Right atrium auricular region (tissue), 2 donors: ENCODE data around the gene FHAD1. TPM values are rescaled to one million over a fixed set of nuclear protein-coding genes. Genes with fewer than 3 reads are reported as not detected.
"Not testable (repeated sequence)": the region's sequence is repeated elsewhere in the genome, so short reads cannot be mapped to it uniquely, and the experiment has no call there.

ENCODE experiments used
- DNase-seq: peaks from one replicate; pipeline ENCODE4 v3.0.0-alpha.2; 2019; ENCODE audit warnings: low spot score
- H3K27ac ChIP-seq, 2 donors: fragments of 200-600 bp; sonication (generic); 1 replicate in 1 of 2; 2 replicates in 1 of 2; pipeline ENCODE4 v1.5.1; 2016 to 2019
- H3K27me3 ChIP-seq, 2 donors: fragments of 200-600 bp; sonication (generic); one replicate each; pipeline versions ENCODE4 v1.5.1 to v1.6.0; 2017 to 2019
- H3K36me3 ChIP-seq: fragments of 200-600 bp; sonication (generic); one replicate; pipeline ENCODE4 v1.5.1; 2016
- H3K4me1 ChIP-seq, 2 donors: fragments of 200-600 bp; sonication (generic); one replicate each; pipeline versions ENCODE4 v1.5.1 to v1.6.0; 2017 to 2019
- H3K4me3 ChIP-seq, 2 donors: fragments of 200-600 bp; sonication (generic); 1 replicate in 1 of 2; 2 replicates in 1 of 2; pipeline ENCODE4 v1.5.1; 2017 to 2019; ENCODE audit warnings: mild to moderate bottlenecking in 1 of 2, moderate library complexity in 1 of 2
- H3K9me3 ChIP-seq, 2 donors: fragments of 200-600 bp; sonication (generic); one replicate each; pipeline ENCODE4 v1.5.1; 2019
- total RNA-seq, 2 donors: library from RNA; depleted of rRNA; stranded (reverse); fragments of >200 nt; gene quantifications; one replicate each; pipeline ENCODE4 v1.1.0, GENCODE V29; 2016
- TF ChIP-seq, protein P1 (sequence below), 2 donors: fragments of 200-600 bp; sonication (generic); IDR thresholded peaks; one replicate each; pipeline ENCODE4 v1.5.1; 2019; ENCODE audit warnings: antibody characterized with exemption in 2 of 2

The FHAD1 gene
- total RNA-seq, 2 donors from 2014 or later: not detected

DNA sequence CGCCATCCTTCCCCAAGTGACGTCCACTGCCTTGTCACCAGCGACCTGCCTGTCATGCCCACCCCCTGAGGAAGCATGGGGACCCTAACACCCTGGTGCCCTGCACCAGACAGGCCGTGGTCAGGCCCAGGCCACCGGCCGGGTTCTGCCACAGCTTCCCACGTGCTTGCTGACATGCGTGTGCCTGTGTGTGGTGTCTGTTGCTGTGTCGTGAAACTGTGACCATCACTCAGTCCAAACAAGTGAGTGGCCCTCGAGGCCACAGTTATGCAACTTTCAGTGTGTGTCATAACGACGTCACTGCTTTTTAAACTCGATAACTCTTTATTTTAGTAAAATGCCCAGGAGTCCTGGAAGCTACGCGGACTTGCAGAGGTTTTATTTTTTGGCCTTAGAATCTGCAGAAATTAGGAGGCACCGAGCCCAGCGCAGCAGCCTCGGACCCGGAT is 182.7 kb downstream of the FHAD1 start:
- peaks cover 7% of the 10 kb centered on the region for H3K36me3 ChIP-seq
- no peaks in the 10 kb centered on the region for H3K27me3 ChIP-seq
- no peak for DNase-seq
- H3K4me1 ChIP-seq: peaks cover 0 to 11% of the 10 kb centered on the region in 2 donors
- H3K9me3 ChIP-seq: no peaks in the 10 kb centered on the region
- H3K27ac ChIP-seq: no peak overlapping the region
- TF ChIP-seq, protein P1, sequence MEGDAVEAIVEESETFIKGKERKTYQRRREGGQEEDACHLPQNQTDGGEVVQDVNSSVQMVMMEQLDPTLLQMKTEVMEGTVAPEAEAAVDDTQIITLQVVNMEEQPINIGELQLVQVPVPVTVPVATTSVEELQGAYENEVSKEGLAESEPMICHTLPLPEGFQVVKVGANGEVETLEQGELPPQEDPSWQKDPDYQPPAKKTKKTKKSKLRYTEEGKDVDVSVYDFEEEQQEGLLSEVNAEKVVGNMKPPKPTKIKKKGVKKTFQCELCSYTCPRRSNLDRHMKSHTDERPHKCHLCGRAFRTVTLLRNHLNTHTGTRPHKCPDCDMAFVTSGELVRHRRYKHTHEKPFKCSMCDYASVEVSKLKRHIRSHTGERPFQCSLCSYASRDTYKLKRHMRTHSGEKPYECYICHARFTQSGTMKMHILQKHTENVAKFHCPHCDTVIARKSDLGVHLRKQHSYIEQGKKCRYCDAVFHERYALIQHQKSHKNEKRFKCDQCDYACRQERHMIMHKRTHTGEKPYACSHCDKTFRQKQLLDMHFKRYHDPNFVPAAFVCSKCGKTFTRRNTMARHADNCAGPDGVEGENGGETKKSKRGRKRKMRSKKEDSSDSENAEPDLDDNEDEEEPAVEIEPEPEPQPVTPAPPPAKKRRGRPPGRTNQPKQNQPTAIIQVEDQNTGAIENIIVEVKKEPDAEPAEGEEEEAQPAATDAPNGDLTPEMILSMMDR (IDR thresholded peaks at IDR 0.05): no peak
- no peak overlapping the region for H3K4me3 ChIP-seq

DNA sequence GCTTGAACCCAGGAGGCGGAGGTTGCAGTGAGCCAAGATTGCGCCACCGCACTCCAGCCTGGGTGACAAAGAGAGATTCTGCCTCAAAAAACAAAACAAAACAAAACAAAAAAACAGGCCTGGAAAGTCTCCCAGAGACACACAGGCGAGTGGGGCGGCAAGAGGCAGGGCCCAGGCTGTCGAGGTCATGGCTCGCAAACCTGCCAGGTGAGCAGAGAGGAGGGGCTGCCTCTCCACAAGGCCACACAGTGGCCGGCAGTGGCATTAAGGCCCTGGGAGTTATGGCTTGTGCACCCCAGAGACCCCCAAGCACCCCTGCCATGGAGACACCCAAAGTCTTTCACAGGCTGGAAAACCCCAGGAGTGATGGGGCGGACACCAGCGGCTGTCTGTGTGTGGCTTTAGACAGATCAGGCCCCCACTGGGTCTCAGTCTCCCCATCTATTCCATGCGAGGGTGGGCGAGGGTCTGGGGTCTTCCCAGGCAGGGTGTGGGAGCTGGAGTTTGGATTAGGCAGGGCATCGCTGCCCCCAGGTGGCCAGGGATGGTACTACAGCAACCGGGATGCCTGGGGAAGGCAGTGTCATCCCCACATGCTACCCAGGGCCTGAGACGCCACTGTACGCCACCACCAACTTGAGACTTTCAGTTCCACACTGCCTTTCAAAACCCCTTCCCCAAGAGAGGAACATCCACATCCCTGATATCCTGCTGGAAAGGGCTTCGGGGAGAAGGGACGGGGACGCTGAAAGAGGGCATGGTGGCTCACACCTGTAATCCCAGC is 184.0 kb downstream of the FHAD1 start:
- TF ChIP-seq, protein P1 (IDR thresholded peaks at IDR 0.05): peak; percentile 97 to 99
- Histone ChIP-seq H3K9me3 (no peaks in the 10 kb centered on the region), H3K27me3 (no peaks in the 10 kb centered on the region), H3K4me3 (no peak overlapping the region), H3K36me3 (peaks cover 7% of the 10 kb centered on the region), H3K27ac (no peak overlapping the region), H3K4me1 (peaks cover 0 to 11% of the 10 kb centered on the region in 2 donors)
- DNase-seq: no peak

DNA sequence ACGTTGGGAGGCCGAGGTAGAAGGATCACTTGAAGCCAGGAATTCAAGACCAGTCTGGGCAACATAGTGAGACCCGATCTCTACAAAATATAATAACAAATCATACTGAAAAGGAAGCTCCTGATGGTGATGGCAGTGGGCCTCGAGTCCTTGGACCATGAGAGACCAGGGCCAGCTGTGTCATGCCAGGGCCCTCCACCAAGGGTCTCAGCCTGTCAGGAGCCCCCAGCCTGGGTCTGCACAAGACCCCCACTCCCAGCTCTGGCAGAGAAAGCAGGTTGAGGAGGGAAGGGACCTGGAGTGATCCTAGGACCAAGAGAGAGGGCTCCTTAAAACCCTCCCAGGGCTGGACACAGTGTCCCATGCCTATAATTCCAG is 184.5 kb downstream of the FHAD1 start:
- no peak overlapping the region for H3K27ac ChIP-seq
- no peak for DNase-seq
- H3K4me3 ChIP-seq: no peak overlapping the region
- peaks cover 0 to 9% of the 10 kb centered on the region in 2 donors for H3K4me1 ChIP-seq
- peaks cover 7% of the 10 kb centered on the region for H3K36me3 ChIP-seq
- TF ChIP-seq, protein P1 (IDR thresholded peaks at IDR 0.05): no peak
- no peaks in the 10 kb centered on the region for H3K9me3 ChIP-seq
- no peaks in the 10 kb centered on the region for H3K27me3 ChIP-seq

DNA sequence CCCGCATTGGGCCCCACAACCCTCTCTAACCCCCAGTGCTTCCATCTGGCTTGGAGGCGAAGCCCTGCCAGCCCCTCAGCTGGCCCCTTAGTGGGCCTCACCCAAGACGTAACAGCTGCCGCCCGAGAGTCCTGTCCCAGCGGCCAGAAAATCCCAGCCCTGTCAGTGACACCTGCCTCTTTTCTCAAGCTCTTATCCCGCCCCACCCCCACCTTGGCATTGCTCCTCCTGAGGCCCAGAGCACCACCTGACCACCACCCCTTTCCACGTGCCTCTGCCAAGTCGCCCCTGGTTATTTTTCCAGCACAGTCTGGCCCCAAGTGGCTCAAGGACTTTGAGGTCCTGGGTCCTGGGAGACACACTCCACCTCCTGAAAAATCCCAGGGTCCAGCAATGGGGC is 185.3 kb downstream of the FHAD1 start:
- H3K4me3 ChIP-seq: no peak overlapping the region
- TF ChIP-seq, protein P1 (IDR thresholded peaks at IDR 0.05): no peak
- H3K4me1 ChIP-seq: peaks cover 0 to 1% of the 10 kb centered on the region in 2 donors
- H3K36me3 ChIP-seq: peaks cover 7% of the 10 kb centered on the region
- H3K9me3 ChIP-seq: no peaks in the 10 kb centered on the region
- H3K27ac ChIP-seq: no peak overlapping the region
- H3K27me3 ChIP-seq: no peaks in the 10 kb centered on the region
- no peak for DNase-seq

DNA sequence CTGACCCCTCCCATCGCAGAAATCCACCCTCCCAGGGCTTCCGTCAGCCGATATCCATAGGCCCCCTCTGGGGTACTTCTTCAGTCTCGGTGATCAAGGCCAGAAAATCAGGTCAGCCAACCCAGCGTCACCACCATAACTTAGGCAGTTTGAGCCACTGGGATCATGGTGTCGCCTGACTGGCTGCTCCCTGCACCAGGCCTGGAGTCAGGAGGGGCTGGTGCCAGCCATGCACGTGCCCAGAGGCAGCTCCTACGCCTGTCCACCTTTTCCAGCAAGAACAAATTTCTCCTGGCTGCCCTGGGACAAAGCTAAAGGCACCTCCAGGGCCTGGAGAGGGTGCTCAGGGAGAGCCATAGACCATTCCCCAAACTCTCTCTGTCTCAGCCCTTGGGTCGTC is 186.4 kb downstream of the FHAD1 start:
- peaks cover 5% of the 10 kb centered on the region for H3K36me3 ChIP-seq
- H3K4me1 ChIP-seq: no peaks in the 10 kb centered on the region
- no peaks in the 10 kb centered on the region for H3K27me3 ChIP-seq
- H3K27ac ChIP-seq: no peak overlapping the region
- no peak for DNase-seq
- TF ChIP-seq, protein P1 (IDR thresholded peaks at IDR 0.05): no peak
- no peak overlapping the region for H3K4me3 ChIP-seq
- no peaks in the 10 kb centered on the region for H3K9me3 ChIP-seq

DNA sequence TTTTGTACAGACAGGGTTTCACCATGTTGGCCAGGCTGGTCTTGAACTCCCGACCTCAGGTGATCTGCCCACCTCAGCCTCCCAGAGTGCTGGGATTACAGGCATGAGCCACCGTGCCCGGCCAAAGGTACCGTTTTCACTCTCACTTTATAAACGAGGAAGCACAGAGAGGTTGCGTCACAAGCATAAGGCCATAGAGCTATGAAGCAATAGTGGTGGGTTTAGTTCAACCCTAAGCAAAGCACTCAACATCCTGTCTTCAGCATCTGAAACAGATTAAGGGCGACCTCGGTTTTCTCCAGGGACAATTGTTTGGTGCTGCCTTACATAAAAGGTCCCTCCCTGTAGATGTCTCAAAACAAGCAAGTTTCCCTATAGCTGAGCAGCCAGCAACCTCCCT is 187.7 kb downstream of the FHAD1 start:
- not testable (repeated sequence) for H3K9me3 ChIP-seq, H3K4me1 ChIP-seq, H3K4me3 ChIP-seq, H3K36me3 ChIP-seq, H3K27me3 ChIP-seq, DNase-seq, H3K27ac ChIP-seq
